ENCODE data around the gene ZNF117. TPM values are rescaled to one million over a fixed set of nuclear protein-coding genes. Genes with fewer than 3 reads are reported as not detected.
"Not testable (repeated sequence)": the region's sequence is repeated elsewhere in the genome, so short reads cannot be mapped to it uniquely, and the experiment has no call there.

The ZNF117 gene
- total RNA-seq = 10 to 100 TPM in 1 of 4 donors, 1 to 10 TPM in 3; 3.9 to 12.0 (median 7.2) TPM

DNA sequence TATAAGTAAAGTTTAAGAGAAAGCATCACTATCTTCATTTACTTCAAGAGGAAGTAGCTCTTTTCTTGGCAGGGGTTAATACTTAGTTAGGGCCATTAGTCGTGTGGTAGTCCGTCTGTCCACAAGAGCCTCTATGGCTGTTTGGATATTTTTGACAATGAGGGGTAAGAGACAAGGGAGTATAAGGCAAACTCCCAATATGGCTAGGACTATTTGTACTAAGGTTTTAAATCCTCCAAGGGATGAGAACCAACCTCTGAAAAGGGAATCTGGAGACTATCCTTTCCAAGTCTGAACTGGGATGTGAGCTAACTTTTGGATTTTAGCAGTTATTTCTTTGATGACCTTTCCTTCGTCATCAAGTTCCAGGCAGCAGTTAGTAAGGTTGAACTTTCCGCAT is at the start of gene ZNF117:
Gene ZNF117, minus strand, starts transcription at position 101 of the 400 bp plus-strand sequence.
- intact Hi-C loops (cut with DNase I; ENCODE audit: low total_unique reads) = no loop called here

DNA sequence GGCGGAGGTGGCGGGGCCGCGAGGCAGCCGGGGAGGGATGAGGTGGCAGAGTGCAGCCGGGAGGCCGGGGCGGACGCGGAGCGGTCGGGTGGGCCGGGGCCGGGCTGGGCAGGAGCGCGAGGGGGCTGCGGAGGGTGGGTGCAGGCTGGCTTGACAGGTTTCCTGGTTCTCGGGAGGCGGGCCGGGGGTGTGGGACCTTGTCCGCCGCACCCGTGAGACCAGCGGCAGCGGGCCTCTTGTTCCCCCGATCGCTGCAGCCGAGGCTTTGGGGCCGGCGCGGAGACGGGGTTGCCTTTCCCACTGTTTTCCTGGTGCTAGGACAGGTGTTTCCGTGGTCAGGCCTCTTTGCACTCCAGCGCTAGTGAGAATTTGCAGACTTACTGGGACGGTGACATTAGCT is 47.9 kb upstream of the ZNF117 start:
- WGBS, 2 donors = 0 to 2% methylated on average over 5 to 10 of the region's 35 CpGs
- DNase-seq (ENCODE audit: low spot score in 2 of 2) = peak in 1 of 2 donors; percentile 88
- peak overlapping the region; percentile 88 for H3K4me3 ChIP-seq (ENCODE audit: low read depth, poor library complexity, severe bottlenecking)
- intact Hi-C loops (cut with DNase I; ENCODE audit: low total_unique reads) = loop anchor here (5.0 kb wide), 1 partner anchor 409 kb away; no protein-coding TSS in a partner anchor

More for the DNA sequence above, at the start of gene ZNF117:
- TF ChIP-seq POLR2A (IDR thresholded peaks at IDR 0.05) = no peak
- TF ChIP-seq, protein P1, sequence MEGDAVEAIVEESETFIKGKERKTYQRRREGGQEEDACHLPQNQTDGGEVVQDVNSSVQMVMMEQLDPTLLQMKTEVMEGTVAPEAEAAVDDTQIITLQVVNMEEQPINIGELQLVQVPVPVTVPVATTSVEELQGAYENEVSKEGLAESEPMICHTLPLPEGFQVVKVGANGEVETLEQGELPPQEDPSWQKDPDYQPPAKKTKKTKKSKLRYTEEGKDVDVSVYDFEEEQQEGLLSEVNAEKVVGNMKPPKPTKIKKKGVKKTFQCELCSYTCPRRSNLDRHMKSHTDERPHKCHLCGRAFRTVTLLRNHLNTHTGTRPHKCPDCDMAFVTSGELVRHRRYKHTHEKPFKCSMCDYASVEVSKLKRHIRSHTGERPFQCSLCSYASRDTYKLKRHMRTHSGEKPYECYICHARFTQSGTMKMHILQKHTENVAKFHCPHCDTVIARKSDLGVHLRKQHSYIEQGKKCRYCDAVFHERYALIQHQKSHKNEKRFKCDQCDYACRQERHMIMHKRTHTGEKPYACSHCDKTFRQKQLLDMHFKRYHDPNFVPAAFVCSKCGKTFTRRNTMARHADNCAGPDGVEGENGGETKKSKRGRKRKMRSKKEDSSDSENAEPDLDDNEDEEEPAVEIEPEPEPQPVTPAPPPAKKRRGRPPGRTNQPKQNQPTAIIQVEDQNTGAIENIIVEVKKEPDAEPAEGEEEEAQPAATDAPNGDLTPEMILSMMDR (IDR thresholded peaks at IDR 0.05) = no peak
- no peak for DNase-seq (ENCODE audit: low spot score in 2 of 2)
- WGBS, 2 donors = 72 to 89% methylated on average over 4 of the region's 4 CpGs
- no peak within 1 kb of the TSS for H3K4me3 ChIP-seq (ENCODE audit: low read depth, poor library complexity, severe bottlenecking)

DNA sequence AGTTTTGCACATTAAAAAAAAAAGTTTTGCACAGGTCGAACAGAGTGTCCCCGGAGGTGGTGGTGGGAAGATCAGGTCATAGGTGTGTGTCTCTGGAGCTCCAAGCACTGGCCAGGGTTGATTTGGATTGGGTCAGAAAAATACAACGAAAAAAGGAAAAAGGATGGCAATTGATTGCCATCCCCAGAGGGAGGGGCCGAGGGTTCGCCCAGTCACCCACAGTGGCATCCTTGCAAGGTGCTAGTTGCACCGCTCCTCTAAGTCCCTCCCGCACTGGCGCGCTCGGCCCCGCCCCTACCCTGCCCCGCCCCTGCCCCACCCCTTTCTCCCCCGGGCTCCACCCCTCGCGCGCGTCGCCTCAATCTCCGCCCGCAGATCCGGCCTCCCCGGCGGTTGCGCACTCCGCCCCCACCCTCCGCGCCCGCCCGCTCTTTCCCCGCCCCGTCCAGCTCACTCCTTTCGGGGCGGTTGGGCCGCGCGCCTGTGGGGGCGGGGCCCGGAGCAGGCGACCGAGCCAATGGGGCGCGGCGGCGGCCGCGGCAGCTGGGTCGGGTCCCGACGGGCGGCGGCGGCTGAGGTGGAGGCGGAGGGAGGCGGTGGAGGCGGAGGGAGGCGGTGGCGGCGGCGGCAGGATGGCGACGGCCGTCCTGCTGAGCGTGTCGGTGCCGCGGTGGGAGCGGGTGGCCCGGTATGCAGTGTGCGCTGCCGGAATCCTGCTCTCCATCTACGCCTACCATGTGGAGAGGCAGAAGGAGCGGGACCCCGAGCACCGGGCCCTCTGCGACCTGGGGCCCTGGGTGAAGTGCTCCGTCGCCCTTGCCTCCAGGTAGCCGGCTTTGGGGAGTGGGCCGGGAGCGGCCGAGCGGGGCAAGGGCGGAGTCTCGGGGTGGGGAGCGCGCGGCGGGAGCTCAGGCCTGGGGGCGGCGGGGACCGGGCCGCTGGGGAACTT is 47.2 kb upstream of the ZNF117 start:
- peak overlapping the region; percentile 88 for H3K4me3 ChIP-seq (ENCODE audit: low read depth, poor library complexity, severe bottlenecking)
- WGBS, 2 donors = 2 to 4% methylated on average over 33 to 53 of the region's 92 CpGs
- DNase-seq (ENCODE audit: low spot score in 2 of 2) = peak; percentile 88 to 98
- TF ChIP-seq POLR2A (IDR thresholded peaks at IDR 0.05) = no peak
- TF ChIP-seq, protein P1 (IDR thresholded peaks at IDR 0.05) = no peak
- intact Hi-C loops (cut with DNase I; ENCODE audit: low total_unique reads) = loop anchor here (5.0 kb wide), 1 partner anchor 409 kb away; no protein-coding TSS in a partner anchor

DNA sequence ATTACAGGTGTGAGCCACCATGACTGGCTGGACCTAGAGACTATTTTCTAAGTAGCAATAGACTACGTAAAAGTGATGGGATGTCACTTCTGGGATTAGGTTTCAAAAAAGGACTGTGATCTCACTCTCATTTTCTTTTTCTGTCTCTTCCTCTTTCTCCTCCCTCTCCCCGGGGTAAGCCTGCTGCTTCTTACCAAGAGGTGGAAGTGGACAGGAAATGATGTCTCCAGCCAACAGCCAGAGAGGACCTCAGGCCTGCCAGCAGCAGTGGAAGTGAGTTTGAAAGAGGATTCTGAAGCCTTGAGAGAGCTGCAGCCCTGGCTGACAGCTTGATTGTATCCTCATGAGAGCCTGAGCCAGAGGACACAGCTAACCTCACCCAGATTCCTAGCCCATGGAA is 45.7 kb upstream of the ZNF117 start:
- H3K4me3 ChIP-seq (ENCODE audit: low read depth, poor library complexity, severe bottlenecking) = not testable (repeated sequence)
- DNase-seq (ENCODE audit: low spot score in 2 of 2) = peak in 1 of 2 donors; percentile 26
- intact Hi-C loops (cut with DNase I; ENCODE audit: low total_unique reads) = loop anchor here (5.0 kb wide), 1 partner anchor 411 kb away; no protein-coding TSS in a partner anchor
- 25 to 40% methylated on average over 2 of the region's 2 CpGs for WGBS, 2 donors

DNA sequence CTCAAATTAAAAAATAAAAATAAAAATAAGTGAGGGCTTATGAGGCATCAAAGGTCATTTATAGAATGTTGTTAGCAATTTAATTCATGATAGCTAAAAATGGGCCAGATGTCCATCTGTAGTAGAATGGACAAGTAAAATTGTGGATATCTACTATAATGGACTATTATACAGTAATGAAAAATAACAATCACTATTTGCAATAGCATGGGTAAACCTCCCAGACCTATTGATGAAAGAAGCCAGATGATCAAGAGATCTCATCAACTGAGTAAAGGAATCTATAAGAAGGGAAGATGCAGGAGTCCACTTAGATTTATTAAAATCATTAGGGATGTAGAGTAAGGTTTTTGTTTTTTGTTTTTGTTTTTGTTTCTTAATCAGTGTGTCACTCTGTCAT is 44.6 kb upstream of the ZNF117 start:
- DNase-seq (ENCODE audit: low spot score in 2 of 2); H3K4me3 ChIP-seq (ENCODE audit: low read depth, poor library complexity, severe bottlenecking): not testable (repeated sequence)
- intact Hi-C loops (cut with DNase I; ENCODE audit: low total_unique reads) = loop anchor here (5.0 kb wide), 1 partner anchor 412 kb away; no protein-coding TSS in a partner anchor

DNA sequence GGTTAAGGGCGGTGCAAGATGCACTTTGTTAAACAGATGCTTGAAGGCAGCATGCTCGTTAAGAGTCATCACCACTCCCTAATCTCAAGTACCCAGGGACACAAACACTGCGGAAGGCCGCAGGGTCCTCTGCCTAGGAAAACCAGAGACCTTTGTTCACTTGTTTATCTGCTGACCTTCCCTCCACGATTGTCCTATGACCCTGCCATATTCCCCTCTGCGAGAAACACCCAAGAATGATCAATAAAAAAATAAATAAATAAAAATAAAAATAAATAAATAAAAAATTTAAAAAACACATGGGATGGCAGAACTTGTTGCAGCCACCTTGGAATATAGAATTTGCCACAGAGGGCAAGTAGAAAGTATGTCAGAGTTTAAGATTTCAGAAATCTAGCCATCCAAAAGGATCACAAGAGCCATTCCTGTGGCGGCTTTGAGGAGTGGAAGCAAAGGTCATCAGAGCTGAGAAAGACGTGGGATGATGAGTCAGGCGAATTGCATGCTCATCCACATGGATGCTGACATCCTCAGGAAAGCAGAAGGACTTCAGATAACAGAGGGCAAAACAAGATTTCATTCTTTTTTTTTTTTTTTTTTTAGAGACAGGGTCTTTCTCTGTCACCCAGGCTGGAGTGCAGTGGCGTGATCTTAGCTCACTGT is 43.4 kb upstream of the ZNF117 start:
- DNase-seq (ENCODE audit: low spot score in 2 of 2); intact Hi-C loops (cut with DNase I; ENCODE audit: low total_unique reads); H3K4me3 ChIP-seq (ENCODE audit: low read depth, poor library complexity, severe bottlenecking): not testable (repeated sequence)
- WGBS, 2 donors = 84 to 86% methylated on average over 10 of the region's 10 CpGs

DNA sequence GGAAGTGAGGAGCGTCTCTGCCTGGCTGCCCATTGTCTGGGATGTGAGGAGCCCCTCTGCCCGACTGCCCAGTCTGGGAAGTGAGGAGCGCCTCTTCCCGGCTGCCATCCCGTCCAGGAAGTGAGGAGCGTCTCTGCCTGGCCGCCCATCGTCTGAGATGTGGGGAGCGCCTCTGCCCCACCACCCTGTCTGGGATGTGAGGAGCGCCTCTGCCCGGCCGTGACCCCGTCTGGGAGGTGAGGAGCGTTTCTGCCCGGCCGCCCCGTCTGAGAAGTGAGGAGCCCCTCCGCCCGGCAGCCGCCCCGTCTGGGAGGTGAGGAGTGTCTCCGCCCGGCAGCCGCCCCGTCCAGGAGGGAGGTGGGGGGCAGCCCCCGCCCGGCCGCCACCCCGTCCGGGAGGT is 42.6 kb upstream of the ZNF117 start:
- intact Hi-C loops (cut with DNase I; ENCODE audit: low total_unique reads); DNase-seq (ENCODE audit: low spot score in 2 of 2); H3K4me3 ChIP-seq (ENCODE audit: low read depth, poor library complexity, severe bottlenecking): not testable (repeated sequence)
- WGBS, 2 donors = 92 to 94% methylated on average over 27 to 30 of the region's 30 CpGs

DNA sequence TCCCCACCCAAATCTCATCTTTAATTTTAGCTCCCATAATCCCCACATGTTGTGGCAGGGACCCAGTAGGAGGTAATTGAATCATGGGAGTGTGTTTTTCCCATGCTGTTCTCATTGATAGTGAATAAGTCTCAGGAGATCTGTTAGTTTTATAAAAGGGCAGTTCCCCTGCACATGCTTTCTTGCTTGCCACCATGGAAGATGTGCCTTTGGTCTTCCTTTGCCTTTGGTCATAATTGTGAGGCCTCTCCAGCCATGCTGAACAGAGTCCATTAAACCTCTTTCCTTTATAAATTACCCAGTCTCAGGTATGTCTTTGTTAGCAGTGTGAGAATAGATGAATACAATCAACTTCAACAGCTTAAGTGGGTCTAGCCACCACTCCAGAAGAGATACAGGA is 34.2 kb upstream of the ZNF117 start:
- not testable (repeated sequence) for H3K4me3 ChIP-seq (ENCODE audit: low read depth, poor library complexity, severe bottlenecking)

DNA sequence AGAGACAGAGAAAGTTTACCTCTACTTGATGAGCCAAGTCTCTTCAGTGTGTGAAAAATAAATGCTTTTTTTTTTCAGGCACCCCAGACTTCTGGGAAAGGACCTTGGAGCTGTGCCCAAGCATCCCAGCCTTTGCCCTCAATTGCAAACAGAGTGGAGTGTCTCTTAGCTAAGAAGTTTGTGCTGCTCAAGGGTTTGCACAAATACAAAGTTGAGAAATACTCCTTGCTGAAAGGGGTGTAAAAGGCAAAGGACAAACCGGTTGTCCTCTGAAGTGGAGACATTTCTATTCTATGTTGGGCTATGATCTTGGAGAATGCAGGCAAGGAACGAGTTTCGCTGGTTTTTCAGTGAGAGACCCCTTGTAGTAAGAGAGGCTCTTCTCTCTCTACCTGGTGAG is 30.1 kb upstream of the ZNF117 start:
- intact Hi-C loops (cut with DNase I; ENCODE audit: low total_unique reads); DNase-seq (ENCODE audit: low spot score in 2 of 2): not testable (repeated sequence)
- WGBS, 2 donors = 49 to 73% methylated on average over 2 of the region's 3 CpGs

More for the DNA sequence above, 34.2 kb upstream of the ZNF117 start:
- intact Hi-C loops (cut with DNase I; ENCODE audit: low total_unique reads) = not testable (repeated sequence)
- DNase-seq (ENCODE audit: low spot score in 2 of 2) = peak in 1 of 2 donors; percentile 8

DNA sequence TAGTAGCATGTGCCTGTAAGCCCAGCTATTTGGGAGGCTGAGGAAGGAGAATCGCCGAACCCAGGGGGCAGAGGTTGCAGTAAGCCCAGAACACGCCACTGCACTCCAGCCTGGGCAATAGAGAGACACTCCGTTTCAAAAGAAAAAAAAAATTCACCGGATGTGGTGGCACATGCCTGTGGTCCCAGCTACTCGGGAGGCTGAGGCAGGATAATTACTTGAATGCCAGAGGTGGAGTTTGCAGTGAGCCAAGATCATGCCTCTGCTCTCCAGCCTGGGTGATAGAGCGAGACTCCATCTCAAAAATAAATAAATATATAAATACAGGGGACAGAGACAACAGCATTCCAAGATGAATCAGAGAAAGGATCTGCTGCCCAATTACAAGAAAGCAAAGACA is 19.0 kb upstream of the ZNF117 start:
- 89 to 90% methylated on average over 7 of the region's 7 CpGs for WGBS, 2 donors
- H3K4me3 ChIP-seq (ENCODE audit: low read depth, poor library complexity, severe bottlenecking); intact Hi-C loops (cut with DNase I; ENCODE audit: low total_unique reads): not testable (repeated sequence)
- DNase-seq (ENCODE audit: low spot score in 2 of 2) = peak in 1 of 2 donors; percentile 17

More for the DNA sequence above, 30.1 kb upstream of the ZNF117 start:
- H3K4me3 ChIP-seq (ENCODE audit: low read depth, poor library complexity, severe bottlenecking) = not testable (repeated sequence)

DNA sequence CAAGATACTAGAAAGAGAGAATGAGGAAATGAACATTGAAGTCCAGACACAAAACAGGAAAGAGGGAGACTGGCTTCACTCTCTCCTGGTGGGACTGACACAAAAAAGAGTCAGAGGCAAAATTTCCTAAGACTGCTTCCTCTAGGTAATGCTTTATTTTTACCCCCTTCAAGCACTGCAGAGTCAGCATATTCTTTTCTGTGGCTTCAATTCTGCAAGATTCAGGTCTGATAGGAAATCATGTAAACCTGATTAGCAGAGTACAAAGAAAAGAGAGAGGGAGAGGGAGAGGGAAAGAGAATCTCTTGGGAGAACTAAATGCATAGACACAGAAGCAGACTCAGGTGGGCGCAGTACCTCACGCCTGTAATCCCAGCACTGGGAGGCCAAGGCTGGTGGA is 18.6 kb upstream of the ZNF117 start:
- DNase-seq (ENCODE audit: low spot score in 2 of 2); H3K4me3 ChIP-seq (ENCODE audit: low read depth, poor library complexity, severe bottlenecking); intact Hi-C loops (cut with DNase I; ENCODE audit: low total_unique reads): not testable (repeated sequence)
- WGBS, 2 donors = 86 to 93% methylated on average over 2 of the region's 2 CpGs

DNA sequence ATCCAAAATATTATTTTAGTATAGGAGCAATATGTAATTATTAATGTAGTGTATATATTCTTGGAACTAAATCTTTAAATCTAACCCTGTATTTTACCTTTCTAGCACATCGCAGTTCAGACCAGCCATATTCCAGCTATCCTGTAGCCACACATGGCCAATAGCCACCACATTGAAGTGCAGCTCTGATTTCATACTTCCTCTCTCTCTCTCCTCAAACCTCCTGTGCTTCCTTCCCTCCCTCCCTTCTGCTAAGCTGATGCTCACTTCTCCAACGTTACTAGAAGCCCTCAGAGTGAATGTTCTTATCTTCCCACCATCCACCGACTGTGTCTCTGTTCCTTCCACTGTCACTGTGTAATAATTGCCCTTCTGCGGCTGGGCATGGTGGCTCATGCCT is 16.2 kb upstream of the ZNF117 start:
- H3K4me3 ChIP-seq (ENCODE audit: low read depth, poor library complexity, severe bottlenecking); DNase-seq (ENCODE audit: low spot score in 2 of 2); intact Hi-C loops (cut with DNase I; ENCODE audit: low total_unique reads): not testable (repeated sequence)
- WGBS, 2 donors = 70% methylated on average over 4 of the region's 4 CpGs

Measured in lower leg skin (tissue), 4 donors.